ENCODE results near the gene TAS2R10. TPM values are rescaled to one million over a fixed set of nuclear protein-coding genes. Genes with fewer than 3 reads are reported as not detected.
A peak's percentile ranks its signal among the peaks of the same experiment; 100 is the strongest.
"Not testable (repeated sequence)": the region's sequence is repeated elsewhere in the genome, so short reads cannot be mapped to it uniquely, and the experiment has no call there.

The TAS2R10 gene
- total RNA-seq, 6 donors from 2014 or later = 0.29 to 4.4 (median 0.46) TPM; not detected in 3

GRCh38 chr12:10810068-10810467 lies 16.1 kb downstream of the TAS2R10 start, which contains the start of gene TAS2R9:
TSS of gene TAS2R9 (minus strand) at chr12:10810168. CDS start at chr12:10810075, 93 bp downstream.
- H3K9me3 ChIP-seq = no peaks in the 10 kb centered on the region
- H3K36me3 ChIP-seq = no peaks in the 10 kb centered on the region
- ATAC-seq (ENCODE audit: low FRiP score in 2 of 2) (no peak), DNase-seq (no peak)
- no peaks in the 10 kb centered on the region for H3K4me1 ChIP-seq
- no peak within 1 kb of the TSS for H3K27ac ChIP-seq
- TF ChIP-seq CTCF (IDR thresholded peaks at IDR 0.05) (no peak), EP300 (IDR thresholded peaks at IDR 0.05) (no peak), POLR2A (IDR thresholded peaks at IDR 0.05) (no peak), POLR2AphosphoS5 (IDR thresholded peaks at IDR 0.05) (no peak)
- no peaks in the 10 kb centered on the region for H3K27me3 ChIP-seq
- H3K4me3 ChIP-seq = no peak within 1 kb of the TSS

GRCh38 chr12:10807186-10807585 lies 19.0 kb downstream of the TAS2R10 start, which contains the start of gene TAS2R8:
TSS of gene TAS2R8 (minus strand) at chr12:10807286. CDS start at chr12:10806980, 306 bp downstream.
- 61 to 71% methylated on average over 1 of the region's 1 CpG for WGBS, 2 donors
- DNase-seq (no peak), ATAC-seq (ENCODE audit: low FRiP score in 2 of 2) (no peak)
- Histone ChIP-seq H3K36me3 (no peaks in the 10 kb centered on the region), H3K9me3 (no peaks in the 10 kb centered on the region), H3K4me1 (no peaks in the 10 kb centered on the region), H3K27me3 (no peaks in the 10 kb centered on the region), H3K27ac (no peak within 1 kb of the TSS), H3K4me3 (no peak within 1 kb of the TSS)
- no peak for TF ChIP-seq CTCF (IDR thresholded peaks at IDR 0.05)
- no peak for TF ChIP-seq EP300 (IDR thresholded peaks at IDR 0.05)
- TF ChIP-seq POLR2AphosphoS5 (IDR thresholded peaks at IDR 0.05) = no peak
- no peak for TF ChIP-seq POLR2A (IDR thresholded peaks at IDR 0.05)

GRCh38 chr12:10802587-10802986 lies 23.6 kb downstream of the TAS2R10 start, which contains the start of gene TAS2R7:
TSS of gene TAS2R7 (minus strand) at chr12:10802627. CDS start at chr12:10802570, 57 bp downstream.
- 70 to 72% methylated on average over 4 of the region's 4 CpGs for WGBS, 2 donors
- H3K4me1 ChIP-seq = no peaks in the 10 kb centered on the region
- TF ChIP-seq CTCF (IDR thresholded peaks at IDR 0.05) (no peak), EP300 (IDR thresholded peaks at IDR 0.05) (no peak), POLR2A (IDR thresholded peaks at IDR 0.05) (no peak)
- no peaks in the 10 kb centered on the region for H3K27me3 ChIP-seq
- H3K36me3 ChIP-seq = no peaks in the 10 kb centered on the region
- ATAC-seq (ENCODE audit: low FRiP score in 2 of 2) (no peak), DNase-seq (no peak)
- no peaks in the 10 kb centered on the region for H3K9me3 ChIP-seq
- H3K4me3 ChIP-seq = no peak within 1 kb of the TSS
- no peak within 1 kb of the TSS for H3K27ac ChIP-seq

- ATAC-seq (ENCODE audit: low FRiP score in 2 of 2) = no peak
- H3K27ac ChIP-seq = no peak overlapping the region
- no peak overlapping the region for H3K4me3 ChIP-seq
- 57 to 60% methylated on average over 5 of the region's 5 CpGs for WGBS, 2 donors
- no peak for DNase-seq
- no peaks in the 10 kb centered on the region for H3K27me3 ChIP-seq
- TF ChIP-seq EP300 (IDR thresholded peaks at IDR 0.05) = no peak
- TF ChIP-seq POLR2AphosphoS5 (IDR thresholded peaks at IDR 0.05) = no peak
- no peak for TF ChIP-seq POLR2A (IDR thresholded peaks at IDR 0.05)
- no peak for TF ChIP-seq CTCF (IDR thresholded peaks at IDR 0.05)
- H3K4me1 ChIP-seq = no peaks in the 10 kb centered on the region
- no peaks in the 10 kb centered on the region for H3K36me3 ChIP-seq
- H3K9me3 ChIP-seq = no peaks in the 10 kb centered on the region
Observed at GRCh38 chr12:10801741-10802140, 24.4 kb downstream of the TAS2R10 start.

GRCh38 chr12:10794222-10794621 lies 31.9 kb downstream of the TAS2R10 start:
- WGBS, 2 donors = 64 to 81% methylated on average over 2 of the region's 2 CpGs
- Histone ChIP-seq H3K27ac (no peak overlapping the region), H3K4me3 (no peak overlapping the region), H3K9me3 (no peaks in the 10 kb centered on the region), H3K36me3 (no peaks in the 10 kb centered on the region), H3K27me3 (no peaks in the 10 kb centered on the region), H3K4me1 (no peaks in the 10 kb centered on the region)
- ATAC-seq (ENCODE audit: low FRiP score in 2 of 2) = no peak
- TF ChIP-seq CTCF (IDR thresholded peaks at IDR 0.05) (no peak), EP300 (IDR thresholded peaks at IDR 0.05) (no peak), POLR2A (IDR thresholded peaks at IDR 0.05) (no peak)
- DNase-seq = no peak

- not testable (repeated sequence) for H3K27ac ChIP-seq; H3K27me3 ChIP-seq; ATAC-seq (ENCODE audit: low FRiP score in 2 of 2); H3K4me3 ChIP-seq; H3K9me3 ChIP-seq; H3K36me3 ChIP-seq; H3K4me1 ChIP-seq
- 93 to 95% methylated on average over 4 of the region's 4 CpGs for WGBS, 2 donors
- peak in 1 of 2 donors; percentile 1 for DNase-seq
Observed at GRCh38 chr12:10791769-10792168, 34.4 kb downstream of the TAS2R10 start.

All from upper lobe of left lung (tissue), 6 donors.